DND-41 (cell line): ENCODE data around the gene EFR3B.

Experiments used
- ATAC-seq: fragments of 200-7000 bp; cut with Tn5 transposase; 3 replicates; pipeline ENCODE4 v1.9.1; 2021; ENCODE audit warnings: low read depth; ENCODE audit not compliant: insufficient read depth
- DNase-seq: peaks from one replicate; pipeline ENCODE4 v3.0.0-alpha.2; 2020
- H2AFZ ChIP-seq: 2 replicates; pipeline ENCODE4 v1.6.0; 2012; ENCODE audit warnings: low read depth, low read length
- H3K27ac ChIP-seq: 2 replicates; pipeline ENCODE4 v1.5.1; 2012; ENCODE audit warnings: low read length, inconsistent platforms
- H3K27me3 ChIP-seq: fragments of 200-600 bp; sonication (generic); 2 replicates; pipeline ENCODE4 v1.6.0; 2012; ENCODE audit warnings: low read length, mild to moderate bottlenecking, inconsistent platforms; ENCODE audit not compliant: insufficient read depth, poor library complexity
- H3K36me3 ChIP-seq: 2 replicates; pipeline ENCODE4 v1.5.1; 2012; ENCODE audit warnings: low read length, inconsistent platforms; ENCODE audit not compliant: insufficient read depth
- H3K4me1 ChIP-seq: 2 replicates; pipeline ENCODE4 v1.5.1; 2012; ENCODE audit warnings: mild to moderate bottlenecking, low read length; ENCODE audit not compliant: insufficient read depth
- H3K4me2 ChIP-seq: 2 replicates; pipeline ENCODE4 v1.6.0; 2012; ENCODE audit warnings: mild to moderate bottlenecking, moderate library complexity, low read length, inconsistent platforms; ENCODE audit not compliant: insufficient read depth
- H3K4me3 ChIP-seq, 2 experiments: fragments of 200-600 bp in 1 of 2; shearing (Covaris generic) in 1 of 2; 2 replicates each; pipeline ENCODE4 v1.5.1; 2012 to 2016; ENCODE audit warnings: inconsistent platforms in 2 of 2, low read length in 2 of 2, mild to moderate bottlenecking in 2 of 2, low read depth in 1 of 2, moderate library complexity in 1 of 2
- H3K79me2 ChIP-seq: 2 replicates; pipeline ENCODE4 v1.6.0; 2012; ENCODE audit warnings: low read length, inconsistent platforms; ENCODE audit not compliant: insufficient read depth
- H3K9ac ChIP-seq: 2 replicates; pipeline ENCODE4 v1.6.0; 2012; ENCODE audit warnings: low read depth, mild to moderate bottlenecking, inconsistent platforms, low read length, moderate library complexity
- H3K9me3 ChIP-seq: 2 replicates; pipeline ENCODE4 v1.5.1; 2012; ENCODE audit warnings: low read length, moderate library complexity, mild to moderate bottlenecking, inconsistent platforms; ENCODE audit not compliant: insufficient read depth, severe bottlenecking
- H4K20me1 ChIP-seq: 2 replicates; pipeline ENCODE4 v1.6.0; 2012; ENCODE audit warnings: low read length; ENCODE audit not compliant: insufficient read depth
- EZH2 ChIP-seq: IDR thresholded peaks from 3 replicates; pipeline ENCODE4 v1.6.1; 2012; ENCODE audit warnings: borderline replicate concordance, low read depth, mild to moderate bottlenecking, moderate library complexity, low read length, inconsistent platforms; ENCODE audit not compliant: severe bottlenecking
- TF ChIP-seq, protein P1 (sequence below): IDR thresholded peaks from 2 replicates; pipeline ENCODE4 v1.5.1; 2012; ENCODE audit warnings: borderline replicate concordance, low read length, moderate library complexity, mild to moderate bottlenecking; ENCODE audit not compliant: poor library complexity, severe bottlenecking; ENCODE audit errors: extremely low read depth

The EFR3B gene

DNA sequence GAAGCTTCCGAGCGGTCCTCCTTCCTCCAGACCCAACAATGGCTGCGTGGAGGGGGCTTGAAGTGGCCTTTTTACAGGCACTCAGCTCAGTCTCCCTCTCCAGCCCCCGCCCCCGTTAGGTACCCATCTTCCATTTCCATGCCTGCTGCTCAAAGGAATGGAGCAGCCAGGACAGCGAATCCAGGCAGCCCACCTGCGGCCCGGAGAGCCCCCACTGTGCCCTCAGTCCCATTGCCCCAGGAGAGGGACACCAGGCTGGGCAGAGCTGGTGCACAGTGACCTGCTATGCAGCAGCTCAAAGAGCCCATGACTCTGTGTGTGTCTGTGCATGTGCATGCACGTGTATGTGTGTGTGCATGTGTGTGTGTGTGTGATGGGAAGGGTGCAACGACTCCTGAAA, 137.1 kb downstream of the EFR3B start:
- Histone ChIP-seq H3K4me3 (no peak overlapping the region), H3K4me1 (no peaks in the 10 kb centered on the region), H4K20me1 (no peaks in the 10 kb centered on the region), H2AFZ (no peak overlapping the region), H3K27me3 (peaks cover 3% of the 10 kb centered on the region), H3K9me3 (no peaks in the 10 kb centered on the region), H3K27ac (no peak overlapping the region), H3K36me3 (no peaks in the 10 kb centered on the region), H3K79me2 (no peaks in the 10 kb centered on the region), H3K4me2 (no peak overlapping the region), H3K9ac (no peak overlapping the region)
- TF ChIP-seq, protein P1, sequence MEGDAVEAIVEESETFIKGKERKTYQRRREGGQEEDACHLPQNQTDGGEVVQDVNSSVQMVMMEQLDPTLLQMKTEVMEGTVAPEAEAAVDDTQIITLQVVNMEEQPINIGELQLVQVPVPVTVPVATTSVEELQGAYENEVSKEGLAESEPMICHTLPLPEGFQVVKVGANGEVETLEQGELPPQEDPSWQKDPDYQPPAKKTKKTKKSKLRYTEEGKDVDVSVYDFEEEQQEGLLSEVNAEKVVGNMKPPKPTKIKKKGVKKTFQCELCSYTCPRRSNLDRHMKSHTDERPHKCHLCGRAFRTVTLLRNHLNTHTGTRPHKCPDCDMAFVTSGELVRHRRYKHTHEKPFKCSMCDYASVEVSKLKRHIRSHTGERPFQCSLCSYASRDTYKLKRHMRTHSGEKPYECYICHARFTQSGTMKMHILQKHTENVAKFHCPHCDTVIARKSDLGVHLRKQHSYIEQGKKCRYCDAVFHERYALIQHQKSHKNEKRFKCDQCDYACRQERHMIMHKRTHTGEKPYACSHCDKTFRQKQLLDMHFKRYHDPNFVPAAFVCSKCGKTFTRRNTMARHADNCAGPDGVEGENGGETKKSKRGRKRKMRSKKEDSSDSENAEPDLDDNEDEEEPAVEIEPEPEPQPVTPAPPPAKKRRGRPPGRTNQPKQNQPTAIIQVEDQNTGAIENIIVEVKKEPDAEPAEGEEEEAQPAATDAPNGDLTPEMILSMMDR: no peak
- no peak for TF ChIP-seq EZH2
- DNase-seq (no peak), ATAC-seq (no peak)

DNA sequence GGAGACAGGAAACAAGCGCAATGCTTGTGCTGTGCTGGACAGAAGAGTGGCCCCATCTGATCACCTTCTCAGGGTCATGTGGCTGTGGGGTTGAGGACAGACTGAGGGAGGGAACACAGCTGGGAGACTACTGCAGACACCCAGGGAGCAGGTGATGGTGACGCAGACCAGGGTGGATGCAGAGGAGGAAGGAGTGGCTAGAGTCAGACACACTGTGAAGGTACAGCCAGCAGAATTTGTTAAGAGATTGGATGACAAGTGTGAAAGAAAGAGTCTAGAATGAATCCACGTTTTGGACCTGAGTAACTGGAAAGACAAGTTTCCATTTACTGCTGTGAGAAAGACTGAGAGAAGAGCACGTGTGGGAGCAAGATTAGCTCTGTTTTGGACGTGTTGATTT, 142.4 kb downstream of the EFR3B start:
- Histone ChIP-seq H3K9ac (no peak overlapping the region), H3K36me3 (no peaks in the 10 kb centered on the region), H4K20me1 (no peaks in the 10 kb centered on the region), H2AFZ (no peak overlapping the region), H3K4me3 (no peak overlapping the region), H3K27ac (no peak overlapping the region), H3K27me3 (no peaks in the 10 kb centered on the region), H3K4me2 (no peak overlapping the region), H3K4me1 (no peaks in the 10 kb centered on the region), H3K79me2 (no peaks in the 10 kb centered on the region), H3K9me3 (no peaks in the 10 kb centered on the region)
- DNase-seq: no peak
- TF ChIP-seq, protein P1: no peak
- no peak for TF ChIP-seq EZH2
- ATAC-seq: no peak

DNA sequence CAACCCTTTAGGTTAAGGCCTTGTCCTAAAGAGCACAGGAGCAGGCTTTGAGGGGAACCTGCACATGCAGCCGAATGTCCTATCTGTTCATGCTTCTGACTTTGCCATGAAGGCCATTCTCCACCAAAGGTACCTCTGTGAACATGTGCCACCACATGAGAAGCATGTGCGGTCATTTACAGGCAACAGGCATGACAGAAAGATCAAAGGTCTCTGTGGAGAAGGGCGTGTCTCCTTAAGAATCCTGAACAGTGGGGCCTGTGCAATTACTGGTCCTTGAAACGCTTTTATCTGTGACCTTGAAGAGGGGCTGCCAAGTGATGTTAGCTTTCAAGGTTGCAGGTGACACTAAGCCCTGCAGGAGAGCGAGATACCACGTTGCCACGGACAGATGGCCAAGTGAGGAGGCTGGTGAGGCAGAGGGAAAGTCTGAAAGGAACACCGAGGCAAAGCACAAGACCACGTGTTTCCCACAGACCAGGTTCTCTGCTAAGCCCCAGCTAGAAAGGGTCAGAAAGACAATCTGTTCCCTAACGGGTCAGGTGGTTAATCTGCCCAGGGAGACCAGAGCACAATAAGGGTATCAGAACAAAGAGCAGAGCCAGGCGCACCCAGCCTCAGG, 146.0 kb downstream of the EFR3B start:
- no peak for ATAC-seq
- no peak for DNase-seq
- H3K4me2 ChIP-seq: no peak overlapping the region

More for the DNA sequence above, 146.0 kb downstream of the EFR3B start:
- Histone ChIP-seq H2AFZ (no peak overlapping the region), H3K27me3 (no peaks in the 10 kb centered on the region), H3K9me3 (no peaks in the 10 kb centered on the region), H3K36me3 (no peaks in the 10 kb centered on the region), H3K9ac (no peak overlapping the region), H4K20me1 (no peaks in the 10 kb centered on the region), H3K4me1 (no peaks in the 10 kb centered on the region), H3K27ac (no peak overlapping the region), H3K4me3 (no peak overlapping the region), H3K79me2 (no peaks in the 10 kb centered on the region)
- TF ChIP-seq, protein P1: no peak
- TF ChIP-seq EZH2: no peak
